ENCODE measurements around the gene TMED1.
"Not testable (repeated sequence)": the region's sequence is repeated elsewhere in the genome, so short reads cannot be mapped to it uniquely, and the experiment has no call there.

Gene TMED1

GRCh38 chr19:10835754-10836478 is at the start of gene TMED1:
TMED1 (minus strand) TSS chr19:10836212; CDS start chr19:10836191, 21 bp downstream.
- DNase-seq (ENCODE audit: low read depth): peak; percentile 98
- peak within 1 kb of the TSS; percentile 67 for H3K4me3 ChIP-seq (ENCODE audit: low read depth, low read length)
- in situ Hi-C loops (cut with HindIII; ENCODE audit: low sequenced_read_pairs): no loop called here
- TF ChIP-seq CTCF (IDR thresholded peaks at IDR 0.05; ENCODE audit: low read depth, low read length, missing control alignments): no peak

- H3K4me3 ChIP-seq (ENCODE audit: low read depth, low read length): no peak overlapping the region
- in situ Hi-C loops (cut with HindIII; ENCODE audit: low sequenced_read_pairs): no loop called here
- no peak for TF ChIP-seq CTCF (IDR thresholded peaks at IDR 0.05; ENCODE audit: low read depth, low read length, missing control alignments)
- DNase-seq (ENCODE audit: low read depth): no peak
These were observed 49.5 kb upstream of the TMED1 start for GRCh38 chr19:10885201-10886169.

- in situ Hi-C loops (cut with HindIII; ENCODE audit: low sequenced_read_pairs): no loop called here
- no peak for DNase-seq (ENCODE audit: low read depth)
- H3K4me3 ChIP-seq (ENCODE audit: low read depth, low read length): no peak overlapping the region
- no peak for TF ChIP-seq CTCF (IDR thresholded peaks at IDR 0.05; ENCODE audit: low read depth, low read length, missing control alignments)
These were observed 48.3 kb upstream of the TMED1 start for GRCh38 chr19:10884274-10884673.

- no peak overlapping the region for H3K4me3 ChIP-seq (ENCODE audit: low read depth, low read length)
- no peak for DNase-seq (ENCODE audit: low read depth)
- no peak for TF ChIP-seq CTCF (IDR thresholded peaks at IDR 0.05; ENCODE audit: low read depth, low read length, missing control alignments)
- in situ Hi-C loops (cut with HindIII; ENCODE audit: low sequenced_read_pairs): no loop called here
These were observed 46.1 kb upstream of the TMED1 start for GRCh38 chr19:10882108-10882457.

GRCh38 chr19:10881403-10882107 is 45.5 kb upstream of the TMED1 start:
- in situ Hi-C loops (cut with HindIII; ENCODE audit: low sequenced_read_pairs): no loop called here
- no peak for DNase-seq (ENCODE audit: low read depth)
- no peak overlapping the region for H3K4me3 ChIP-seq (ENCODE audit: low read depth, low read length)
- TF ChIP-seq CTCF (IDR thresholded peaks at IDR 0.05; ENCODE audit: low read depth, low read length, missing control alignments): no peak

- no peak for TF ChIP-seq CTCF (IDR thresholded peaks at IDR 0.05; ENCODE audit: low read depth, low read length, missing control alignments)
- H3K4me3 ChIP-seq (ENCODE audit: low read depth, low read length): no peak overlapping the region
- in situ Hi-C loops (cut with HindIII; ENCODE audit: low sequenced_read_pairs): no loop called here
- no peak for DNase-seq (ENCODE audit: low read depth)
These were observed 42.2 kb upstream of the TMED1 start for GRCh38 chr19:10878253-10878652.

GRCh38 chr19:10877608-10878007 is 41.6 kb upstream of the TMED1 start:
- in situ Hi-C loops (cut with HindIII; ENCODE audit: low sequenced_read_pairs); DNase-seq (ENCODE audit: low read depth); H3K4me3 ChIP-seq (ENCODE audit: low read depth, low read length): not testable (repeated sequence)

Data from astrocyte of the cerebellum (primary cell).